ENCODE measurements around the gene ATXN1. TPM values are rescaled to one million over a fixed set of nuclear protein-coding genes. Genes with fewer than 3 reads are reported as not detected.
"Not testable (repeated sequence)": the region's sequence is repeated elsewhere in the genome, so short reads cannot be mapped to it uniquely, and the experiment has no call there.

The ATXN1 gene
- total RNA-seq, 1 donor from 2014 or later = 62.7 TPM

DNA sequence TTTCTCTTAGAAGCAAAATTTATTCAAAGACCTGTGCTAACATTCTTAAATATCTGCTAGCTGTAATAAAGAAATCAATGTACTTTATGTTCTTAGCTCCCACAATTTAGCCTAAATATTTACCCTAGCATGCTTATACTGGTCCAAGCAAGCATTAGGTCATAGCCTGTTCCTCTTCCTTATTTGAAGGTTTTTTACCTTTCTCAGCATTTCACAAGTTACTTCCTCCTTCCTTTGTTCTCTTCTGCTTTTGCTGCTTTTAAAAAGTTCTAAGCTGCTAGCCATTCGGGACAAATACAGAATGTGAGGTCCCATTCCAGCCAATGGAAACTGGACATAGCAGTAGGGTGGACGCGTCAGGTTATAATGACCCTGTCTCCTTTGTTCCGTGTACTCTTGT, 354.7 kb downstream of the ATXN1 start:
- intact Hi-C loops (cut with micrococcal nuclease) = loop anchor here (5.0 kb wide), 1 partner anchor 356 kb away; the partner anchor contains the start of gene ATXN1

DNA sequence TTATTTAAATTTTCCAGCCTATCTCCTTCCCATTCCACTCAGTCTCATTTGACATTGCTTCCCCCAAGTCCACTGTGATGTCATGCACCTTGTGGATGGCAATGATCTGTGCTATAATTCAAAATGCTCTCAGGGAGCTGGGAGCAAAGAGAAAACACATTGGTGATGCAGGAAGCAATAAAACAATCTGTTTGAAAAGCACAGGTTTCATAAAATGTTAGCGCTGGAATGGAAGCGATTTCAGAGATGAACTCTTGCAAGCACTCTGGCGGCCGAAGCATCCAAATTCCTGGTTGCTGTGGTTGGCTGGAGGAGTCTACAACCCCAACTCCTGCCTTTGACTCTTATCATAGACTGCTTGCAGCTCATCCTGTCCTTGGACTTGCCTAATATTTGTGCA, 355.9 kb downstream of the ATXN1 start:
- intact Hi-C loops (cut with micrococcal nuclease) = loop anchor here (5.0 kb wide), 1 partner anchor 357 kb away; the partner anchor contains the start of gene ATXN1

DNA sequence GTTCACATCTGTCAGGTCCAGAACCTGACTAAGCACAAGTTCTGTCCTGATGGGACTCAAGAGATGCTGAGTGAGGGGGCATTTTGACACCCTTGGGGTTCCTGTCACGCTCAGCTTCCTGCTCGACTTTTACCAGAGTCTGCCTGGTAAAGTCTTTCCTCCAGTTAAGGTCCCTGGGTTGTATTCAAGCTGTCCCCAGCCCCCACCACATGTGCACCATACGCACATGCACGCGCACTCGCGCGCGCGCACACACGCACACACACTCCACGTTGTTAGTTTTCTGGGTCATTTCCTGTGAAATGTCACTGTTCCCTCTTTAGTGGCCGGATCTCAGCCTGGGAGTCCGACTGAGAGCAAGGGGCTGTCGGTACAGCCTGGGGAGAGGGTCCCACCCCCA, 356.8 kb downstream of the ATXN1 start:
- intact Hi-C loops (cut with micrococcal nuclease) = no loop called here

DNA sequence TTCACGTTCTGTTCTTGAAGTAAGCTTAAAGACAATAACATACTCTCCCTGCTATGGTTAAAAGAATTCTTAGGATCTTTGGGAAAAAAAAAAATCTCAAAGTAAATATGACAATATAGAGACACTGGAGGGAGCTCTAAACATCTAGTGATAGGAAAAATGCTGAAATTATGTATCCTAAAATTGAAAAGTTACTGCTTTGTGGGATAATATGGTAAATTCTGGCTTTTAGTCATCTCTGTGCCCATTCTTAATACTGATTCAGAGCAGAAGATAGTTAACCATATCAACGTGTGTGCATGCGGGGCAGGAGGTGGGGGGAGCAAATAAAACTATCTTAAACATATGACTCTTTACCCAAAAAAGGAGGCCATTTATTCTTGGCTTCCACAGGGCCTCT, 357.4 kb downstream of the ATXN1 start:
- intact Hi-C loops (cut with micrococcal nuclease) = no loop called here

DNA sequence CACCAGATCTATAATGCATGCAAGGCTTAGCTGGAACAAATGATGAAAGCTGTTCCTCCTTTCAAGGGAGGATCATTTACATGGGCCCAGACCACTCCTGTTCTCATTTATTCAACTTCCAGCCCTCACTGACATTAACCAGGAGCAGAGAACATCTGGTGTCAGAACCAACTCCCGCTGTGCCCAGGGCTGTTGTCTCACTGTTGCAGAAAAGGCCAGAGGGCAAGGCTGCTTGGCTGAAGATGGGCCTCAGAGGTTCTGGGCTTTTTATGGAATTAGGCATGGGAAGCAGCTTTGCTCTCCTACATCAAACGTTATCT, 358.7 kb downstream of the ATXN1 start:
- intact Hi-C loops (cut with micrococcal nuclease) = no loop called here

DNA sequence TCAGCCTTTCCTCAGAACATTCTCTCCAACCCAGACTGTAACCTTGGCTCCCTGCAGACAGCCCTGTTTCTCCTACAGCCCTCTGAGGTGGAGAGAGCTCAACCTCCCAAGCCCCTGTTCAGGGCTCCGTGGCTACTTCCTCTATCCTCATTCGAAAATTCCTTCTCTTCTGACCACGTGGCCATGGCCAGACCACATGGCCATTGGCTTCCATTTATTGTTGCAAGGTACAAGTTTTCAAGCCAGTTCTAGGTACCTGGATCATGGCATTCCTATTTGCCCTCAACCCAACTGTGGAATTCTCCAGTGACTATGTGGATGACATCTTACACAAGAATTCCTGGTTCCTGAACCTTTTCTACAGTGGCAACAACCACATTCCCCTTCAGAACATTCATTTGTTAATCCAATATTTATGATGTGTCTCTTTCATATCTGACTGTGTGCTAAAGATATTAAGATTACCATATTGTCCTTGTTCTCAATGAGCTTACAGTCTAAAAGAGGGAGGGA, 361.0 kb downstream of the ATXN1 start:
- intact Hi-C loops (cut with micrococcal nuclease) = no loop called here

DNA sequence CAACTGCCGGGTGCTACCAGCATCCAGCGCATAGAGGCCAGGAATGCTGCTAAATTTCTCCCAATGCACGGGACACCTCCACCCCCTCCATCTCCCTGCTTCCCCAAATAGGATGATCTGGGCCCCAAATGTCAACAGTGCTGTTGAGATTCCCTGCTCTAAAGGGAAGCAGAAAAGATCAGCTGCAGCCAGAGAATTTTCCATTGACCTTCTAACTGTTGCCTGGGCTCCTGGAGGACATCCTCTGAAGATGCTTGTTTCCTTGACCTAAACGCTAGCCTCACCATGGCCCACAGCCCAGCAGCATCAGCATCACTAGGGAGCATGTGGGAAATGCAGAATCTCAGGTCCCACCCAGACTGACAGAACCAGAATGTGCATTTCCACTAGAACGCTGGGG, 361.6 kb downstream of the ATXN1 start:
- intact Hi-C loops (cut with micrococcal nuclease) = no loop called here

DNA sequence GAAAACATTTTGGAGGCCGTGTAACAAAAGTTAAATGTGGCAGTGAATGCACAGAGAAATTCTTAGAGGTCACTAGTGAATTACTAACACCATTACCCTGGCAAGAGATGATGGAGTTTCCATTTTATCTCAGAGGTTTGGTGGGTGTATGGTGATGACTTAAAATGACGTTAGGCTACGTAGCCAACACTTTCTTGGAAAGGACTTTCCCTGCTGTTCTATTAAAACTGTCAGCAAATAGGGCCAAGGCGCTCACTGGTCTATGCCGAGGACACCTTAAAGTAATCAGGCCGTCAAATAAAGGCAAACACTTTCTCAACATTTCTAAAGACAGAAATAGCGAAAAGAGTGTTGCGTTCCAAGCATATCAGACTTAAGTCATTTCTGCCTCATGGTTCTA, 362.1 kb downstream of the ATXN1 start:
- intact Hi-C loops (cut with micrococcal nuclease) = no loop called here

DNA sequence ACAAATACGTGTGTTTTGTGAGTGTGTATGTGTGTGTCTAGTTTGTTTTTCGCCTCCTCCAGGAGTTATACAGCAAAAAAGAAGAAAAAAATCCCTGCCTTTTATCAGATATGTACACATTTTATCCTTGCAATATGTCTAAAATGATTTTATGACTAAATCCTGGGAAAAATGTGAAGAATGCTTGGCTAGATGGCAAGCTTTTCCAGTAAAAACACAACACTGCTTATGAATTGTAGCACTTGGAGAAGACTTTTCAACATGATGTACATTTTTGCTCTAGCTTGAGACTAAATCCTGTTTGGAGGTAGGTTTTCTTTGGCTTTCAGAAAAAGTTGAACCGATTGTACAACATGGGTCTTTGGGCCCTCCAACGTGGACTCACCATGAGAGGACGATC, 362.7 kb downstream of the ATXN1 start:
- intact Hi-C loops (cut with micrococcal nuclease) = no loop called here

DNA sequence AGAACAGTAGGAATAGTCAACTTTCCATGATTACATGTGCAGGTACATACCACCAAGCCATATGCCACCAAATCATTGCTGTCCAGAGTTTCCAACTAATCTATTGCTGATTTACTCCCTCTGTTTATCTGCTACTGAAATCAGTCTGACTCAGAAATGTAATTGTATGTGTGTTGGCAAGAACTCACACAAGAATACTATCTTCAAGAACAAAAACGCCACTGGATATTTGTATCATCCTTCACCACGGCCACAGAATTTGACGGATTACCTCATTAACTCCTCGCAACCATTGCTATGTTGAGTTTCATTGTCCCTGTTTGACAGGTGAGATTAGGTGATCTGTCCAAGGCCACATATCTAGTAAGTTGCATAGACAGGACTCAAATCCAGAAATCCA, 363.6 kb downstream of the ATXN1 start:
- intact Hi-C loops (cut with micrococcal nuclease) = no loop called here

DNA sequence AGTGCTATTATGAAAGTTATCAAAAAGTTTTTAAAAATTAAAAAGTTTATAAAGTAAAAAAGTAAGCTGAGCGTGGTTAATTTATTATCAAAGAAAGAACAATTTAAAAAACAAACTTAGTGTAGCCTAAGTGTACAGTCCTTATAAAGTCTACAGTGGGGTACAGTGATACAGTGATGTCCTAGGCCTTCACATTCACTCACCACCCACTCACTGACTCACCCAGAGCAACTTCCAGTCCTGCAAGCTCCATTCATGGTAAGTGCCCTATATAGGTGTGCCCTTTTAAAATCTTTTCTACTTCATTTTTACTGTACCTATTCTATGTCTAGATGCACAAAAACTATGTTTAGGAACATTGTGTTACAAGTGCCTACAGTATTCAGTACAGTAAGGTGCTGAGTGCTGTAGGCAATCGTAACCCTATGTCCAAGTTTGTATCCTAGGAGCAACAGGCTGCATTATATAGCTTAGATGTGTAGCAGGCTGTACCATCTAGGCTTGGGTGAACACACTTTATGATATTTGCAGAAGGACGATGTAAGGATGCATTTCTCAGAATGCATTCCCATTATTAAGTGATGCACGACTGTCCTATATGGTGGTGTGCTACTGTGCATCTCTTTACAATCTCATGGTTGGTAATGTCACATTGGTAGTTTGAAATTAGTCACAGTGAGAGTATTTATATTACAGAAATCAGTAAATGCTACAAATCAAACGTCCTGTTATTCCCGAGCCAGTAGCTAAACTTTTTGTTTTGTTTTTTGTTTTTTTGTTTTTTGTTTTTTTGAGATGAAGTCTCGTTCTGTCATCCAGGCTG, 364.6 kb downstream of the ATXN1 start:
- intact Hi-C loops (cut with micrococcal nuclease) = no loop called here

DNA sequence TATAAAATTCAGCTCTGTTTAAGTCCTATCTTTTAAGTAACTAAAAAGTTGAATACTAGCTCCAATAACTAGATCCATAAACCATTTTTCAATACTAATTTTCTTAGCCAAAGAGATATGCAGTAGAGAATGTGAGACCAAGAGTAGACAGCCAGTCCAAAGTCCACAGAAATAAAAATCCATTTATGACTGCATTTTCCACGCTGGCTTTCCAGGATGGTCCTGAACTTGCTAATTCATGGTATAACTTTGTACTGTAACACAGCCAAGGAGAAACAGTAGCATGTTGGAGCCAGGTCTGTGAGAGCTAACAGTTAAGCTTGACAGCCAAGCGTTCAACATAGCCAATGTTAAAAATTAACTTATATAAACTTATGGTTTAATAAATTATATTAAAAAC, 366.6 kb downstream of the ATXN1 start:
- intact Hi-C loops (cut with micrococcal nuclease) = no loop called here

DNA sequence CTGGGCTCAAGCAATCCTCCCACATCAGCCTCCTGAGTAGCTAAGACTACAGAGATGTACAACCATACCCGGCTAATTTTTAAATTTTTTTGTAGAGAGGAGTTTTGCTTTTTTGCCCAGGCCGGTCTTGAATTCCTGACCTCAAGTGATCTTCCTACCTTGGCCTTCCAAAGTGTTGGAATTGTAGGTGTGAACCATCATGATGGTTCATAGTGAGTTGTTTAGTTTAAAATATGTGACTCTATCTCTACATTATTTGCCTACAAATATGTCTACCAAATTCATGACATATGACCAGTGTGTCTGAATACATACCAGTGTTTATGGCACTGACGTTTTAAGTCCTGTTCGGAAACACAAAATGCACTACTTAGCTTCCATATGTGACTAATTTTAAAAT, 367.9 kb downstream of the ATXN1 start:
- intact Hi-C loops (cut with micrococcal nuclease) = no loop called here

DNA sequence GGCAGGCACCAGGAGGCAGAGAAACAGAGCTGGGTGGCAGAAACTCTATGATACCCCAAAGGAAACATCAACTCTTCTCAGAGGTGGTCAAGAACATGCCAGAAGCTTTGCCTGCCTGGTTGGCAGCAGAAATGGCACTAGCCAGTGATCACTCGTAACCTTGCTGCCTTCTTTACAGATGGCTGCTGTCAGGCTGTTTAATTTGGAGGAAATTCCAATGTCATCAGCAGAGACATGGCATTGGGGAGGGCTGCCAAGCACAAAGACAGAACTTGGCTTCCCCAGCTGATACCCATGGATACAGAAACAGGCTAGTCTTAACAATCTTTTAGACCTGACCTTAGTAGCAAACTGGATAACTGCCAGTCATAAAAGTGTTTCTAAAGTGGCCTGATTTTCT, 369.2 kb downstream of the ATXN1 start:
- intact Hi-C loops (cut with micrococcal nuclease) = no loop called here

DNA sequence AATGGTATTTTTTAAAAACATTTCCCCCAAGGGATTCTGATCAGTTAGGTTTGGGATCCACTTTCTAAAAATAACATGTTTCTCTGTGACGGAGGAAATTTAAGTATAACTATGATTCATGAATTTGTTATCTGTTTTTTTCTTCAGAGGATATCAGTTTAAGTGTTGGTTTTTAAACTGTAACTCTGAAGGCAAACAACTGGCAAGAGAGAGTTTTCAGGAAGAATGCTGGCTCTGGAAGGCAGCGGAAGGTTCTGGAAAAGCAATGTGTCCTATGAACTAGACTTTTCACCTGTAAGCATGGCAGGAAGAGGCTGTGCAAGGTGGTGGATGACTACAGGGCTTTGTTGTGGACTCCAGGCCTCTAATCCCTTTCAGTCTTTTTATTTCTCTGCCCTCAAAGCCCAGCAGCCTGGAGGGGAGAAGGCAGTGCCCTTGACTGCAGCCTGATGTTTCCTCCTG, 369.8 kb downstream of the ATXN1 start:
- intact Hi-C loops (cut with micrococcal nuclease) = no loop called here

DNA sequence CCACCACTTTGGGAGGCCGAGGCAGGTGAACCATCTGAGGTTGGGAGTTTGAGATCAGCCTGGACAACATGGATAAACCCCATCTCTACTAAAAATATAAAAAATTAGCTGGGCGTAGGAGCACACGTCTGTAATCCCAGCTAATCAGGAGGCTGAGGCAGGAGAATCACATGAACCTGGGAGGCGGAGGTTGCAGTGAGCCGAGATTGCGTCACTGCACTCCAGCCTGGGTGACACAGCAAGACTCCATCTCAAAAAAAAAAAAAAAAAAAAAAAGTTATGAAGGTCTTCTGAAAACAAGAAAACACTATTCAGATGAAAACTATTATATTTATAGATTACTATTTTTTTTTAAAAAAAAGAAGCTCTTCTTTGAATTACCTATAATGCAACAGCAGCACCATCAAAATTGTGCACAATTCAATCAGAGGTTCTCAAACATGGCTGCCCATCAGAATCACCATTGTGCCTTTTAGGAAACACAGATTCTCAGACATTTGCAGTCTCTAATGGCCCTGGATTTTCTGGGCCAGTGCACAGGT, 370.3 kb downstream of the ATXN1 start:
- intact Hi-C loops (cut with micrococcal nuclease) = not testable (repeated sequence)

DNA sequence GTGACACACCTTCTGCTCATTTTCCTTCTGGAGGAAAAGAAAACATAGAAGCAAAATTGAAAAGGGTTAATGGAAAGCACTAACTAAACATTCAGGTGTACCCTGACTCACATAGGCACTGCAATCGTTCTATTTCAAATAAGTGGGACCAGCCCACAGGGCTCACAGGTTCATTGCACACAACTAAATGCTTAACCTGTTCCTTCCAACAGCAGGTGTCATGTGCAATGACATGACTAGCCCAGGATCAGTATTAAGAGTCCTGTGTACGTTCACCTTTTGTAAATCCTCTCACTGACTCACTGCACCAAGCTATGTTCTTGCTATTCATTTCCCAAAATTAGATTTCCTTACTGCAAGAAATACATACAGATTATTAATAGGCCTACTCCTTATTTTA, 371.6 kb downstream of the ATXN1 start:
- intact Hi-C loops (cut with micrococcal nuclease) = no loop called here

DNA sequence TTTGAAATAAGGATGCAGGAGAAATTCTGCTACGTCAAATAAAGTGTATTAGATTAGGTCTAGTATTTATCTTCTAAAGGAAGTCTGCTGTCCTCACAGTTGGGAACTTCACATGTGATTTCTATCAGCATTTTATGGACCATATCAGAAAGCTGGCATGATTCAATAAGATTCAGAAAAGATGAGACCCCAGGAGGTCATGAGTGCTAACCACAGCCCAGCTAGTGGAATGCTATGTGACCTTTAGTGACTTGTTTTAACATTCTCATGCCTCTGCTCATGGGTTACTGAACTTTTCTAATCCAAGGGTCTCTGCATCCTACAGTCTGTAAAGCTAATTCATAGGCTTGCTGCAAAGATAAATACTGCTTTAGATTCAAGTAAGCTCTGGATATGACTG, 372.8 kb downstream of the ATXN1 start:
- intact Hi-C loops (cut with micrococcal nuclease) = no loop called here

DNA sequence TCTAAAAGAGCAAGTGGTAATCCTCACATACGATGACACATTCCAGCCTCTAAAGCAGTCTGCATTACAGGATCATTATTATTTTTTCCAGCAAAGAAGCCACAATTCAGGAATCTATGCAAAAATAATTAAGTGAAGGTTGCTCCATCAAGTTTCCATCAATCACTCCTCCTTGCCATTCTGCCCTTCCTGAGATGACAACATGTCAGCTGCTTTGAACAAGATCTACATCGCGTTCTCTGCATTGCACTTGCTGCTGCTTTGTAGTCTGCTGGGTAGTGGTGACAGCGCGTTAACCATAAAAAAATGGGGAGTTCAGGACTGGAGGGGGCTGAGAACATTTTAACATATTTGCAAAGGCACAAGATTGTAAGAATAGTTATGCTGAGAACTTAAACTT, 375.2 kb downstream of the ATXN1 start:
- intact Hi-C loops (cut with micrococcal nuclease) = no loop called here

DNA sequence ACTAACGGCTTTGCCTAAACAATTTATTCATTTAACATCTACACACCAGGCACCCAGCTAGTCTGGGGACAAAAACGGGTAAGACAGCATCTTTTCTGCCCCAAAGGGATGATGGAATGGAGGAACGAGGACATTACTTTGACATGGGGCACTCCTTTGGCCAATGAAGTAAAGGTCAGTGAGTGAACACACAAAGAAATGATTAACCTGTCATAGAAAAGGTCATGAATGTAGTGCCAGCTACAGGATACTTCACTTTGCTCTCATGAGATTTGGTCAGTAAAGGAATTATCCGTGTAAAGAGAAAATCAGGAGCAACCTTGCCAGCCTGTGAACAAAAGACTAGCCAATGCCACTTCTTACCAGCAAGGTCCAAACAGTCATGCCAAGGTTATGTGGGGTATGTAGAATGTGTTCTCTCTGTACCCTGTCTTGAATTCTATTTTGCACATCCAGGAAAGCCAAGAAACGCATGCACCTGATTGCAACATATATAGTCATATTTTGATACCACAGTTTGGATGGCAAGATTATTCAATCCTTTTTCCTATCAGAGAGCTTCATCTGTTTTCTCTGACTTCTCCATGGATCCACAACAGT, 377.6 kb downstream of the ATXN1 start:
- intact Hi-C loops (cut with micrococcal nuclease) = no loop called here

DNA sequence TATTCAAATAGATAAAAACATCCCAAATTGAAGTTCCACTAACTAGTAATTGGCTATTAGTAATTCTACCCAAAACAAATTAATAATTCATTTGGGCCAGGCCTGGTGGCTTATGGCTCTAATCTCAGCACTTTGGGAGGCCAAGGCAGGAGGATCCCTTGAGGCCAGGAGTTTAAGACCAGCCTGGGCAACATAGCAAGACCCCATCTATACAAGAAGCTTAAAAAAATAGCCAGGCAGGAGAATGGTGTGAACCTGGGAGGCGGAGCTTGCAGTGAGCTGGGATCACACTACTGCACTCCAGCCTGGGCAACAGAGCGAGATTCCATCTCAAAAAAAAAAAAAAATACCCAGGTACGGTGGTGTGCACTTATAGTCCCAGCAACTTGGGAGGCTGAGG, 379.3 kb downstream of the ATXN1 start:
- intact Hi-C loops (cut with micrococcal nuclease) = not testable (repeated sequence)

DNA sequence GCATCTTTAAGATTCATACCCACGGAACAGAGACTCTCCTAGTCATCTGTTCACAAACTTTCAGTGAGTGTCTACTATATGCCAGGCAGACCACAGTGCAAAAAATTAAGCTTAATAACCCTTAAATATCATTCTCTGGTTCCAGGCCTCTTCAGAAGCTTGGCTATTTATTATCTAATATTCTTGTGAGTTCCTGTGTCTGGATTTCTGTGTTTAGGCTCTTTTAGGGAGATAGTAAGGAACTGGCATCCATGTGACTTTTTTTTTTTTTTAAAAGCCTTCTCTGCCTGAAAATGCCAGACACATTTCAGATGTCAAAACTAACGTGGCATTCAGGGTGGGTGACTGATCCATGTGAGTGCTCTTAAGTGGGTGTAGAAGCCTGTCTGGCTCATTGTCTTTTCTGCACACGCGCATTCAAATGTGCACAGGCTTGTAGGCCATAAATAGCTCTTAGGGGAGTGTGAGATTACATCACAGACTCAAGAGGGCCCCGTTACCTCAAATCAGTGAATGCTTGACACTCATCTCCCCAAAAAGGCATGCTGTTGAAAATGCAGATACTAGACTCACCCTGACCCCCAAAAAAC, 380.9 kb downstream of the ATXN1 start:
- intact Hi-C loops (cut with micrococcal nuclease) = no loop called here
